GM12878 (cell line): Measurements from ENCODE around the gene PTK7. TPM values are rescaled to one million over a fixed set of nuclear protein-coding genes. Genes with fewer than 3 reads are reported as not detected.

Experiments
- ATAC-seq: fragments of 200-7000 bp; cut with Tn5 transposase; 3 replicates; pipeline ENCODE4 v1.9.1; 2020; ENCODE audit warnings: mild to moderate bottlenecking, moderate library complexity
- BruUV-seq: library from RNA; stranded (reverse); fragments of 400-500 nt; replicated peaks from 2 replicates; lab custom pipeline; 2021; lab: Mats Ljungman, UMichigan
- CTCF ChIA-PET: fragments of 300-600 bp; sonication (Branson Sonifier 250); formaldehyde crosslinking; extraction: SDS; loops from one replicate; lab custom pipeline; 2021; ENCODE audit warnings: inconsistent platforms; lab: Yijun Ruan, JAX
- POLR2A ChIA-PET: fragments of 350-600 bp; formaldehyde crosslinking; extraction: SDS; loops from one replicate; lab custom pipeline; 2021; ENCODE audit warnings: inconsistent platforms; lab: Charles Lee
- RAD21 ChIA-PET: fragments of 300-600 bp; sonication (Branson Sonifier 250); formaldehyde crosslinking; loops from one replicate; lab custom pipeline; 2023; ENCODE audit warnings: antibody characterized with exemption; ENCODE audit not compliant: unreplicated experiment; lab: Charles Lee
- SMC1A ChIA-PET: fragments of 300-600 bp; sonication (Branson Sonifier 250); formaldehyde crosslinking; loops from one replicate; lab custom pipeline; 2023; ENCODE audit not compliant: unreplicated experiment, uncharacterized antibody; lab: Charles Lee
- DNase-seq: peaks from one replicate; pipeline ENCODE4 v3.0.0-alpha.2; 2011; ENCODE audit warnings: low read depth, low spot score
- FAIRE-seq: peaks from 3 replicates; lab custom pipeline; 2011; peaks lifted over from hg19 to GRCh38; lab: Jason Lieb, UNC
- H2AFZ ChIP-seq: 2 replicates; pipeline ENCODE4 v1.6.0; 2011; ENCODE audit warnings: low read depth, low read length, control low read depth; ENCODE audit not compliant: control insufficient read depth
- H3K27ac ChIP-seq: 2 replicates; pipeline ENCODE4 v1.5.1; 2011; ENCODE audit warnings: control low read depth; ENCODE audit not compliant: control insufficient read depth, insufficient read depth
- H3K27me3 ChIP-seq, 2 experiments: replicated peaks in 1 of 2; 2 replicates each; pipeline versions ENCODE4 v1.6.0 to v1.6.1; 2011; ENCODE audit warnings: low read length in 1 of 2; ENCODE audit not compliant: control insufficient read depth in 2 of 2, insufficient read depth in 2 of 2
- H3K36me3 ChIP-seq, 2 experiments: 2 replicates each; pipeline ENCODE4 v1.5.1; 2011; ENCODE audit warnings: low read length in 1 of 2; ENCODE audit not compliant: control insufficient read depth in 2 of 2, insufficient read depth in 2 of 2
- H3K4me1 ChIP-seq: 2 replicates; pipeline ENCODE4 v1.6.1; 2011; ENCODE audit warnings: mild to moderate bottlenecking, low read length, moderate library complexity, mixed read lengths; ENCODE audit not compliant: control insufficient read depth, insufficient read depth
- H3K4me2 ChIP-seq: 2 replicates; pipeline ENCODE4 v1.6.0; 2011; ENCODE audit warnings: control low read depth; ENCODE audit not compliant: control insufficient read depth, insufficient read depth
- H3K4me3 ChIP-seq: fragments of 200-600 bp; sonication (generic); 2 replicates; pipeline ENCODE4 v1.5.1; 2016
- H3K79me2 ChIP-seq: 2 replicates; pipeline ENCODE4 v1.6.0; 2011; ENCODE audit warnings: low read length; ENCODE audit not compliant: control insufficient read depth, insufficient read depth
- H3K9ac ChIP-seq: 2 replicates; pipeline ENCODE4 v1.8.0; 2011; ENCODE audit warnings: low read length, control low read depth, mixed read lengths; ENCODE audit not compliant: control insufficient read depth, insufficient read depth
- H3K9me3 ChIP-seq: replicated peaks from 3 replicates; pipeline ENCODE4 v1.5.1; 2011; ENCODE audit warnings: mild to moderate bottlenecking, low read length; ENCODE audit not compliant: control insufficient read depth, insufficient read depth
- H4K20me1 ChIP-seq: 2 replicates; pipeline ENCODE4 v1.6.0; 2011; ENCODE audit not compliant: control insufficient read depth, insufficient read depth
- BHLHE40 ChIP-seq, 2 experiments: fragments of 450-650 bp in 1 of 2; IDR thresholded peaks; 2 replicates each; pipeline ENCODE4 v1.6.1; 2011 to 2017; ENCODE audit warnings: low read depth in 2 of 2, borderline replicate concordance in 1 of 2, improper control_type of control experiment in 1 of 2, low read length in 1 of 2, mild to moderate bottlenecking in 1 of 2
- FOS ChIP-seq: IDR thresholded peaks from 3 replicates; pipeline ENCODE4 v1.6.1; 2011; ENCODE audit warnings: borderline replicate concordance; ENCODE audit not compliant: insufficient read length; ENCODE audit errors: extremely low read depth
- NFYA ChIP-seq: IDR thresholded peaks from 2 replicates; pipeline ENCODE4 v1.6.1; 2011; ENCODE audit warnings: low read depth, mild to moderate bottlenecking, low read length, improper control_type of control experiment, borderline replicate concordance
- SUPT20H ChIP-seq: IDR thresholded peaks from 2 replicates; pipeline ENCODE4 v1.6.1; 2011; ENCODE audit warnings: low read depth, mild to moderate bottlenecking, low read length, moderate library complexity, borderline replicate concordance; ENCODE audit not compliant: control insufficient read depth
- WGBS: methylation state at CpG from one replicate; pipeline ENCODE4 v1.1.6; 2016; ENCODE audit warnings: low lambda C conversion rate; ENCODE audit not compliant: insufficient replicate concordance, insufficient coverage; ENCODE audit errors: missing lambda C conversion rate; 5-methylcytosine and 5-hydroxymethylcytosine counted together
- in situ Hi-C: fragments of 300-500 bp; cut with MboI; formaldehyde crosslinking; loops from 9 replicates; pipeline ENCODE4 v1.14.3; 2018; ENCODE audit warnings: mixed read lengths
- intact Hi-C: fragments of 100-400 bp; cut with micrococcal nuclease; formaldehyde crosslinking; loops from one replicate; pipeline ENCODE4 v1.14.2; 2022; ENCODE audit not compliant: unreplicated experiment
- polyA plus RNA-seq, 11 experiments: library from polyadenylated mRNA; depleted of rRNA in 4 of 11; unstranded in 6 of 11; stranded (reverse) in 5 of 11; fragments of >200 nt; fragmentation: Nextera tagmentation in 4 of 11; fragmentation: Illumina TruSeq in 1 of 11; extraction: Ambion mirVana in 4 of 11; extraction: Trizol in 1 of 11; gene quantifications; 1 replicate in 1 of 11; 2 replicates in 10 of 11; pipeline versions ENCODE4 v1.2.1 to v1.2.3, GENCODE V29; 2011 to 2016; ENCODE audit warnings: inconsistent platforms in 2 of 11, missing spikeins in 2 of 11, low read depth in 1 of 11
- total RNA-seq, 4 experiments: library from RNA; depleted of rRNA in 3 of 4; stranded (reverse); fragments of >200 nt in 3 of 4; fragmentation: Illumina TruSeq in 1 of 4; extraction: Trizol in 1 of 4; gene quantifications; 2 replicates each; pipeline versions ENCODE4 v1.2.1 to v1.2.3, GENCODE V29; 2013 to 2021
- TF ChIP-seq, protein P1 (sequence below): fragments of 450-650 bp; conservative IDR thresholded peaks from 2 replicates; pipeline ENCODE4 v1.6.1; 2017; ENCODE audit warnings: mild to moderate bottlenecking, moderate library complexity

PTK7 gene
- total and polyA plus RNA-seq, 10 of the 15 experiments (the other 5 are each of a cell fraction or from before 2014, with no cell fraction given): 0.18 to 14.4 (median 3.3) TPM; not detected in 1

GRCh38 chr6:43150051-43150751, 74.1 kb downstream of the PTK7 start:
- H3K4me2 ChIP-seq: no peak overlapping the region
- RAD21 ChIA-PET: interaction anchor here (0.5 kb wide), 1 partner anchor 164 kb away, joined by 3 read pairs; no protein-coding TSS in a partner anchor
- WGBS: 54% methylated on average over 7 of the region's 7 CpGs
- no peak for TF ChIP-seq SUPT20H
- TF ChIP-seq, protein P1, sequence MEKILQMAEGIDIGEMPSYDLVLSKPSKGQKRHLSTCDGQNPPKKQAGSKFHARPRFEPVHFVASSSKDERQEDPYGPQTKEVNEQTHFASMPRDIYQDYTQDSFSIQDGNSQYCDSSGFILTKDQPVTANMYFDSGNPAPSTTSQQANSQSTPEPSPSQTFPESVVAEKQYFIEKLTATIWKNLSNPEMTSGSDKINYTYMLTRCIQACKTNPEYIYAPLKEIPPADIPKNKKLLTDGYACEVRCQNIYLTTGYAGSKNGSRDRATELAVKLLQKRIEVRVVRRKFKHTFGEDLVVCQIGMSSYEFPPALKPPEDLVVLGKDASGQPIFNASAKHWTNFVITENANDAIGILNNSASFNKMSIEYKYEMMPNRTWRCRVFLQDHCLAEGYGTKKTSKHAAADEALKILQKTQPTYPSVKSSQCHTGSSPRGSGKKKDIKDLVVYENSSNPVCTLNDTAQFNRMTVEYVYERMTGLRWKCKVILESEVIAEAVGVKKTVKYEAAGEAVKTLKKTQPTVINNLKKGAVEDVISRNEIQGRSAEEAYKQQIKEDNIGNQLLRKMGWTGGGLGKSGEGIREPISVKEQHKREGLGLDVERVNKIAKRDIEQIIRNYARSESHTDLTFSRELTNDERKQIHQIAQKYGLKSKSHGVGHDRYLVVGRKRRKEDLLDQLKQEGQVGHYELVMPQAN: no peak
- no peak for TF ChIP-seq FOS
- no peak for TF ChIP-seq BHLHE40 (IDR thresholded peaks at IDR 0.05; ENCODE audit: borderline replicate concordance in 1 of 2, low read depth in 2 of 2, low read length in 1 of 2)
- TF ChIP-seq NFYA: no peak
- intact Hi-C loops: no loop called here
- no peaks in the 10 kb centered on the region for H3K79me2 ChIP-seq
- H3K9ac ChIP-seq: no peak overlapping the region
- no peaks in the 10 kb centered on the region; a peak in 1 of 4 replicates for H3K27me3 ChIP-seq
- BruUV-seq: no TSS peak
- FAIRE-seq: no peak
- H4K20me1 ChIP-seq: no peaks in the 10 kb centered on the region
- no peak overlapping the region for H3K4me3 ChIP-seq
- in situ Hi-C loops: no loop called here
- CTCF ChIA-PET: no interaction called here
- POLR2A ChIA-PET: interaction anchor here (0.7 kb wide), 1 partner anchor 145 kb away, joined by 7 read pairs; no protein-coding TSS in a partner anchor
- no peaks in the 10 kb centered on the region for H3K36me3 ChIP-seq
- DNase-seq: no peak
- no peak overlapping the region for H3K27ac ChIP-seq
- H3K9me3 ChIP-seq: no peaks in the 10 kb centered on the region
- SMC1A ChIA-PET: interaction anchor here (0.6 to 0.9 kb wide), 3 partner anchors 41 to 257 kb away, joined by 3 to 4 read pairs (median 3); no protein-coding TSS in a partner anchor
- H2AFZ ChIP-seq: no peak overlapping the region
- H3K4me1 ChIP-seq: no peaks in the 10 kb centered on the region
- ATAC-seq: no peak
